HG02884 (cell line): ENCODE results near the gene TJP1.
"Not testable (repeated sequence)": the region's sequence is repeated elsewhere in the genome, so short reads cannot be mapped to it uniquely, and the experiment has no call there.

Source experiments
- ATAC-seq: cut with Tn5 transposase; IDR thresholded peaks from one replicate; pipeline ENCODE4 v1.9.1; 2021; ENCODE audit warnings: mild to moderate bottlenecking, moderate library complexity; ENCODE audit not compliant: unreplicated experiment

Gene TJP1

GRCh38 chr15:29756358-29757267 lies 65.7 kb downstream of the TJP1 start:
- ATAC-seq = no peak

GRCh38 chr15:29754009-29754408 lies 68.3 kb downstream of the TJP1 start:
- not testable (repeated sequence) for ATAC-seq

- ATAC-seq = no peak
Observed at GRCh38 chr15:29753506-29753905, 68.8 kb downstream of the TJP1 start.

- no peak for ATAC-seq
Observed at GRCh38 chr15:29750754-29751153, 71.5 kb downstream of the TJP1 start.

GRCh38 chr15:29749365-29750086 lies 72.7 kb downstream of the TJP1 start:
- ATAC-seq = no peak

GRCh38 chr15:29747837-29748417 lies 74.3 kb downstream of the TJP1 start:
- no peak for ATAC-seq

DNA sequence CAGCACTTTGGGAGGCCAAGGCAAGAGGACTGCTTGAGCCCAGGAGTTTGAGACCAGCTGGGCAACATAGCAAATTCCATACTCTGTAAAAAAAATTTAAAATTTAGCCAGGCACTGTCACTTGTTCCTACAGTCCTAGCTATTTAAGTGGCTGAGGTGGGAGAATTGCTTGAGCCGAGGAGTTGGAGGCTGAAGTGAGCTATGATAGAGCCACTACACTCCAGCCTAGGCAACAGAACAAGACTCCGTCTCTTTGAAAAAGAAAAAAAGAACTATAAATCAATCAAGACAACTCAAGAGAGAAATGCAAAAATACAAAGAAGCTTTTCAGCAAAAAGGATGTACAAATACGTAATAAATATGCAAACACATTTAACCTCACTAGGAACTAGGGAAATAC lies 78.8 kb downstream of the TJP1 start:
- no peak for ATAC-seq

DNA sequence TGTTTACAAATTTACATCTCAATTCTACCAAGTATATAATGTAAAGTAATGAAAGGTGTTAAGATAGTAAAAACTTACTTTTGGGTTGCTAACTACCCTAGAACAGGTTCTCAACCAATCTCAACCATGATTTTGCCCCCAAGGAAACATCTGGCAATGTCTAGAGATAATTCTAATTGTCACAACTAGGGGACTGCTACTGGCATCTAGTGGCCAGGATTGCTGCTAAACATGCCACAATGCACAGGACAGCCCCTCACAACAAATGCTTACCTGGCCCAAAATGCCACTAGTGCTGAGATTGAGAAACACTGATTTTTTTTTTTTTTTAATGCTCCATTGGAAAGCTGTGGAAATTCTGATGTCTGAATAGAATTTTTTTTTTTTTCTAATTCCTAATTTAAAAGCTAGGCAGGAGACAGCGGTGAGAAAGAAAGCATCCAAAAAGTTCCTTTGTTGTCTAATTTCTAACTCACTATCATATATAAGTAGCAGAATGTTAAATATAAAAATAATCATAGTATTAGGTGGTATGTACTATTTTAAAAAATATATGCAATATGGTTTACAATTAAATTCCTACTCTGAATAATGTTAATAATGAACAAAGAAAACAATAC lies 81.5 kb downstream of the TJP1 start:
- ATAC-seq = no peak

GRCh38 chr15:29736744-29737020 lies 85.6 kb downstream of the TJP1 start:
- no peak for ATAC-seq

DNA sequence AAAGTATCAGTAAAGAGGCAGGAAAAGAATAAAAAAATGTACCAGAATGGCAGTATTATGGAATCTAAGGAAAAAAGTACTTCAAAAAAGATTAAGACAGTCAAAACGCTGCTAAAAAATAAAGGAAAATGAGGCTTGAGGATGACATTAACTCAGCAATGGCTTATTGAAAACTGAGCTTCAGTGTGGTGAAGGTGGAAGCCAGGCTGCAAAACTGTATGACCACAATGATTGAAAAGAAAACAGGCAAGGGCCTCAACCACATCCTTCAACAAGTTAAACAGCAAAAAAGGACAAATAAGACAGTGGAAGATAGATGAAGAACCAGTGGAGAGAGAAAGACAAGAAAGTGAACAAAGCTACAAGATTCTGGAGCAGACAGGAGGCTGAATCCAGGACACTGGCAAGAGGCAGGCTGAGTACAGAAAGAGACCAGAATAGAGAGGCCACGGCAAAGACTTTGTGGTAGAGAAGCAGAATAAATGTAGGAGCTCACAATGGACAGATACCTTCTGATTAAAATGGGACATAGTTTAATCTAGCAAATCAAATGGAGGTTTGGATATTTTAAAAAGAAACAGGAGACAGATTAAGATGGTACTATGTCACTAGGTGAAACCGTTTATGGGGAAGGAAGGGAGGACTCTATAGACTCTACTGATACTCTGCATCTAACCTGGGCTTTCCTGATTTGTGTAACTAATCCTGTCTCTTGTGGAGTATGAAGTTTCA lies 86.1 kb downstream of the TJP1 start:
- no peak for ATAC-seq

- ATAC-seq = no peak
Observed at GRCh38 chr15:29734917-29735572, 87.2 kb downstream of the TJP1 start.

DNA sequence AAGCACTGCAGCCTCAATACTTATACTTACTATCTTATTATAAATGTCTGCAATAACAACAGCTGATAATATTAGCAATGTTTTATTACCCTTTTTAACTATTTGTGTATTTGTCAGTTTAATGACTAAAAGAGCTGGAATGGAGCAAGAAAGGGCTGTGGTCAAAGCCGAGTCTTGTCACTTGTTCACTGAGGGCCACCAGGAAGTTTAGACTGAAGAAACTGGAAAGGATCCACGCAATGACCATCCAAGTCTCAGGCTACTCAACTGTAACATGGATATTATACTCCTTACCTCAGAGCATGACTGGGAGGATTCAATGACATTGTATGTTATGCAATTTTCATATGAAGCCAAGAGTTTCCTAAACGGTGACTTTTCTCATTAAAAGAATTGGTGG lies 90.4 kb downstream of the TJP1 start:
- no peak for ATAC-seq

- not testable (repeated sequence) for ATAC-seq
Observed at GRCh38 chr15:29730471-29730870, 91.8 kb downstream of the TJP1 start.

DNA sequence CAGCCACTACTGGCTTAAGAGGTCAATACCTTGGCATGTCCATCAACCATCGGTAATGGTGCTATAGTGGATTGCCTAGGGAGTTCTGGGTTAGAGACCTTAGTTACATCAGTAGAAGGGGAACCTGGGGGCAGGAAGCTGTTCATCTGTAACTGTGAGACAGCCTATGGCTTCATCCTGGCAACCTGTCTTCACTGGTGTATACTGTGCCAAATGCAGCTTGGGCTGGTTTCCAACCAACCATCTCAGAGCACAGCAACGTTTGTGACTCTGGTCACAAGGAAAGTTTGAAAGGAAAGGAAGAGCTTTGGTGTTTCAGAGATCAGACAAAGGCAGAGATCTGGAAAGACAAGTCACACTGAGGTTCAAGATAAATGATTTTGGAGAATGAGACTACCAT lies 93.8 kb downstream of the TJP1 start:
- no peak for ATAC-seq

- no peak for ATAC-seq
Observed at GRCh38 chr15:29727871-29728270, 94.4 kb downstream of the TJP1 start.

DNA sequence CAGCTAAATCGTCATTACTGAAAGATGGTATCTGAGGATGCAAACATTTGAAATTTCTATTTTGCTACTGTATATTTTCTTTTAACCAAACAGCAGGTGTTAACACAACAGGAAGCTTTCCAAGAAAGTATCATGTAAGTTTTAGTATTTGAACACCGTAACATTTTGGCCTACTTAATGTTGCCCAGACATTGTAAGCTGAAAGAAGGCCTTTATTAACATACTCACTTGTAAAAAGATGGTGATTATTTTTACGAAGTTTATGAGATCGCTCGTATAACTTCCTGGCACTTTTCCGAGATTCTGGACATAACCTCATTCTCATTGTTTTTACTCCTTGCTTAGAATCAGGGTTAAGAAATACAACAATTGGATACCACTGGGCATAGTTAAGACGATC lies 95.7 kb downstream of the TJP1 start:
- no peak for ATAC-seq

GRCh38 chr15:29724026-29724425 lies 98.2 kb downstream of the TJP1 start:
- no peak for ATAC-seq

DNA sequence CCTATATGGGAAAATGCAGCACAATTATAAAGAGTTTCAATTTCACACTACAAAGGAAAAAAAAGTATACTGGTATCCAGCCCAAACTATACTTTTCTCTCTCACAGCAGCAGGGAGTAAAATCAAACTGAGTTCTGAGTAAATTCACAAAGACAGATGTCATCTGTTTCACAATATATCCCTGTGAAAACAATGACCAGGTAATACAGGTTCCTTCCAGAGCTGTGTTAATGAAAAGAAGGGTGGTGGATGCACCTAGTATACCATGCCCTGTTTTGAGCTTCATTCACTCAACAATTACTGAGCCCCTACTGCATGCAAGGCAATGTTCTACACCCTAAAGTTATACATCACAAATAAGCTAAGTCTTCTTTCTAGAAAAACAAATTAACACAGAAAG lies 108.5 kb downstream of the TJP1 start:
- no peak for ATAC-seq

- ATAC-seq = no peak
Observed at GRCh38 chr15:29712149-29712885, 110.0 kb downstream of the TJP1 start.

DNA sequence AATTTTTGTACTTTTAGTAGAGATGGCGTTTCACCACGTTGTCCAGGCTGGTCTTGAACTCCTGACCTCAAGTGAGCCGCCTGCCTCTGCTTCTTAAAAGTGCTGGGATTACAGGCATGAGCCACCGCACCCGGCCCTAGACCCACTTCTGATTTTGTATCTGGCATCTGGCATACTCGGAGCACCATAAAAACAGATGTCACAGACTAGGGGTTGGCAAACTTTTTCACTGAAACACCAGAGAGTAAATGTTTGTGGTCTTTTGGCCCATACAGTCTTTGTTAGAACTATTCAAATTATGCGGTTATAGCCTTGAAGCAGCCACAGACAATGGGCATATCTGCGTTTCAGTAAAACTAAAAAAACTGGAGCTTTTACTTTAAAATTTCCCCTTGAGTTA lies 110.7 kb downstream of the TJP1 start:
- no peak for ATAC-seq
